Right renal pelvis (tissue), 4 donors: Measurements from ENCODE around the gene NR2C2AP. TPM values are rescaled to one million over a fixed set of nuclear protein-coding genes. Genes with fewer than 3 reads are reported as not detected.

Experiments
- DNase-seq, 4 donors: peaks; one replicate each; pipeline ENCODE4 v3.0.0-alpha.2; 2013; ENCODE audit warnings: low read depth in 4 of 4, low spot score in 3 of 4, missing footprints in 1 of 4
- polyA plus RNA-seq, 4 donors: library from polyadenylated mRNA; unstranded; fragments of 120-200 nt; gene quantifications; one replicate each; pipeline ENCODE4 v1.2.1, GENCODE V29; 2013; ENCODE audit not compliant: insufficient read length in 4 of 4

The NR2C2AP gene
- polyA plus RNA-seq, 4 donors = 12.2 to 16.8 (median 14.8) TPM

DNA sequence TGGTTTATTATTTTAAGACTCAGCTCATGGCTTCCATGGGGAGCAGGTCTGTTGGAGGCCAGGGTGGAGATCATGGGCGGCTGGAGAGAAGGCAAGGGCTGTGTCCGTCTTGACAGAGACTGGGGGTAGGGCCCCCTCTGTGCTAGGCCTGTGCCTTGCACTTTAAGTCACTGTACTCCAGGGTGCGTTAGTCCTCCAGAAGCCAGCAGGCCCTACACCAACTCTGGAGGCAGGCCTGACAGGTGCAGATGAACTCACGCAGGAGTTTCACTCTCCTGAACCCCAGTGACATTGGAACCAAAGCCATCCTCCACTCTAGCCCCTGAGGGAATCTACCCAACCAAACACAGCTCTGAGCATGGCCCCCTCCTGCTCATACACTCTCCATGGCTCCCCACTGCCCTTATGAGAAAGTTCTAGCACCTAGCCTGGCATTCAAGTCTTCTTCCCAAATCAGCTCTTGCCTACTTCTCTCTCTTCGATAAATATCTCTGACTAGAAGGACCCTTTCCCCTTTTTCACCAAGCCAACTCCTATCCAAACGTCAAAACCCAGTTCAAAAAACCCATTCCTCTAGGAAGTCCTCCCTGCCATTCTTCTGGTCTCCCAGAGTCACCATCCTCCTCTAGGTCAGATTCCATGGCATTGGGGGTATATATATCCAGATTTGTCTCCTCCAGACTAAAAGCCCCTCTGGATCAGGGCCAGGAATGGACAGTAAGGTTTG lies 48.3 kb downstream of the NR2C2AP start:
- DNase-seq = no peak

DNA sequence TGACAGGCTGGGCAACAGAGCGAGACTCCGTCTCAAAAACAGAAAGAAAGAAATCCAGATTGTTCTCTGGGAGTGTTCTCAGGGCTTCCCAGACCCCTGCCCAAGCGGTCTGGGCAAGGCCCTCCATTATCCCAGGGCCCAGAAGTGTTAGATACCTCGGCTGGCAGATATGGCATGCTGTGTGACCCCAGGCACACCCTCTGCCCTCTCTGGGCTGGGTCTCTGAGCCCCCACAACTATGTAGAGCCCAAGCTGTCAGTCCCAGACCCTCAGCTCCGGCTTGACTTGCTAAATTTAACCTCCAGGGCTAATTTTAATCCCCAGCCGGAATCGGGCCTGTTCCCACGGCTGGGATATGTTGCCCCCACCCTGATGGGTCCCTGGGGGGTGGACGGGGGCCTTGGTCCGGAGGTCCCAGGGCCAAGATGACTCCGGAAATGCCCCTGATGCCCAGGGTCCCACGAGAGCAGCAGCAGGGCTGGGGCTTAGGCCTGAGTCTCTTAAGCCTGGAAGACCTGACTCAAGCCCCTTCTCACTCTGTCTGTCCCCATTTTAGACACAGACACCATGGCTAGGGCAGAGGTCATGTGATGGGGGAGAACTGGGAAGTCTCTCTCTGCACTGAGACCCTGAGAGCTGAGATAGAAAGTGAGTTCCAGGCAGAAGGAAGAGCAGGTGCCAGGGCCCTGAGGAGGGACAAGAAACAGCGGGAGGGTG lies 50.4 kb downstream of the NR2C2AP start:
- DNase-seq = no peak

DNA sequence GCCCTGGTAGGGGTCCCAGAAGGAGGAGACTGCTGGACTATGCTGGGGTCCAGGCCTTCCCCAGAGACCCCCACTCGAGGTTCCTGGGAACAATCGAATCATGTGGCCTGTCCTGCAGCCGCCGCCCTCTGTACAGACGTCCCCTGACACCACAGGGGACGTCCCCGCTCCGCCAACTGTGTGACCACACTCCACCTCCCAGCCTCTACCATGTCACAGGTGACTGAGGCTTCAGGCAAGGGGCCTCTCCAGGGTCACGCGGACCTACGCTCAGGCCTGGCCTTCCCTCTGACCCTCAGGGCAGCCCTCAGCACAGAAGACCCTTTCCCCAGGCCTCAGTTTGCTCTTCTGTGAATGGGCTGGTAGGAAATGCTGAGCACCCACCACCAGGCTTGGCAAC lies 51.8 kb downstream of the NR2C2AP start:
- DNase-seq = no peak

Other genes with a start within 250 kb of the NR2C2AP start
- gene SUGP2, start 169.9 kb downstream of the NR2C2AP start, polyA plus RNA-seq = 10 to 100 TPM; 79.3 to 88.4 (median 85.5) TPM
- gene ARMC6, start 169.8 kb downstream of the NR2C2AP start, polyA plus RNA-seq = 10 to 100 TPM; 34.5 to 37.9 (median 34.8) TPM
- 10 to 100 TPM; 17.4 to 21.1 (median 19.8) TPM for gene SLC25A42, start 139.4 kb downstream of the NR2C2AP start, polyA plus RNA-seq
- 10 to 100 TPM; 24.7 to 46.3 (median 31.9) TPM for gene TMEM161A, start 64.9 kb downstream of the NR2C2AP start, polyA plus RNA-seq
- 1 to 10 TPM; 1.3 to 1.9 (median 1.5) TPM for gene MEF2B, start 33.2 kb downstream of the NR2C2AP start, polyA plus RNA-seq
- gene BORCS8, start 11.3 kb downstream of the NR2C2AP start, polyA plus RNA-seq = 10 to 100 TPM; 16.1 to 22.4 (median 19.1) TPM
- gene RFXANK, start 11.2 kb downstream of the NR2C2AP start, polyA plus RNA-seq = 10 to 100 TPM; 61.0 to 81.8 (median 64.8) TPM
- gene NCAN, start 8.5 kb upstream of the NR2C2AP start, polyA plus RNA-seq = under 1 TPM in 3 of 4 donors, not detected in 1; 0.12 to 0.27 (median 0.14) TPM
- 1 to 10 TPM; 2.3 to 4.3 (median 2.6) TPM for gene TM6SF2, start 69.9 kb upstream of the NR2C2AP start, polyA plus RNA-seq
- gene SUGP1, start 117.1 kb upstream of the NR2C2AP start, polyA plus RNA-seq = 10 to 100 TPM; 47.3 to 64.0 (median 56.4) TPM
- gene MAU2, start 117.4 kb upstream of the NR2C2AP start, polyA plus RNA-seq = 10 to 100 TPM; 40.8 to 51.1 (median 47.3) TPM
- 10 to 100 TPM; 45.6 to 51.0 (median 49.8) TPM for gene GATAD2A, start 202.3 kb upstream of the NR2C2AP start, polyA plus RNA-seq